ENCODE results near the gene UFL1. TPM values are rescaled to one million over a fixed set of nuclear protein-coding genes. Genes with fewer than 3 reads are reported as not detected.

Gene UFL1
- total RNA-seq (2022; extraction: Qiagen RNA extraction; ENCODE audit: low read depth), result 5.3 to 11.5 TPM (median 8.4 TPM) in 5 replicates

GRCh38 chr6:96521644-96522464 is at the start of gene UFL1:
Gene UFL1, plus strand, starts transcription at chr6:96521806. Its CDS starts 68 bp downstream, at chr6:96521874.

GRCh38 chr6:96562886-96563285 is 41.3 kb downstream of the UFL1 start, which contains the start of gene FHL5:
Gene FHL5, plus strand, starts transcription at chr6:96563128. Its CDS starts 40,486 bp downstream, at chr6:96603614.

Other genes starting within 250 kb of the UFL1 start
- gene FHL5, start 41.3 kb downstream of the UFL1 start, total RNA-seq (2022; extraction: Qiagen RNA extraction; ENCODE audit: low read depth), result not detected in 5 replicates